H1 (cell line): ENCODE results near the gene NCKIPSD. TPM values are rescaled to one million over a fixed set of nuclear protein-coding genes. Genes with fewer than 3 reads are reported as not detected.

ENCODE experiments used
- CTCF ChIA-PET: fragments of 300-600 bp; sonication (Branson Sonifier 250); formaldehyde crosslinking; loops from one replicate; lab custom pipeline; 2021; ENCODE audit not compliant: partially characterized antibody; lab: Charles Lee
- POLR2A ChIA-PET: fragments of 300-600 bp; sonication (Branson Sonifier 250); formaldehyde crosslinking; loops from one replicate; lab custom pipeline; 2021; ENCODE audit warnings: inconsistent platforms; ENCODE audit not compliant: partially characterized antibody; lab: Charles Lee
- DNase-seq, 2 experiments: peaks; one replicate each; pipeline versions ENCODE4 v3.0.0 to v3.0.0-alpha.2; 2010 to 2022; ENCODE audit warnings: low spot score in 2 of 2, low read depth in 1 of 2, mixed read lengths in 1 of 2
- FAIRE-seq: peaks from 2 replicates; lab custom pipeline; 2011; peaks lifted over from hg19 to GRCh38; lab: Jason Lieb, UNC
- H2AFZ ChIP-seq: 2 replicates; pipeline ENCODE4 v1.8.1; 2012; ENCODE audit warnings: low read length, inconsistent platforms
- H2AK5ac ChIP-seq: 2 replicates; pipeline ENCODE4 v1.6.1; 2013; ENCODE audit warnings: low read depth, low read length
- H2BK120ac ChIP-seq: replicated peaks from 2 replicates; pipeline ENCODE3; 2013; ENCODE audit warnings: low read depth, low read length, inconsistent platforms
- H2BK12ac ChIP-seq: 2 replicates; pipeline ENCODE4 v1.6.1; 2013; ENCODE audit warnings: low read depth, low read length
- H2BK15ac ChIP-seq: 2 replicates; pipeline ENCODE4 v1.6.1; 2013; ENCODE audit warnings: low read length
- H2BK20ac ChIP-seq: 2 replicates; pipeline ENCODE4 v1.6.1; 2013; ENCODE audit warnings: low read length
- H2BK5ac ChIP-seq: 2 replicates; pipeline ENCODE4 v1.6.1; 2013; ENCODE audit warnings: low read depth, low read length
- H3K14ac ChIP-seq: 2 replicates; pipeline ENCODE4 v1.6.1; 2013; ENCODE audit warnings: inconsistent platforms; ENCODE audit not compliant: insufficient read length
- H3K18ac ChIP-seq: 2 replicates; pipeline ENCODE4 v1.6.1; 2013; ENCODE audit warnings: low read length; ENCODE audit errors: extremely low read depth
- H3K23ac ChIP-seq: 2 replicates; pipeline ENCODE4 v1.6.1; 2013; ENCODE audit warnings: inconsistent platforms; ENCODE audit not compliant: insufficient read length
- H3K23me2 ChIP-seq: 2 replicates; pipeline ENCODE4 v1.6.1; 2013; ENCODE audit warnings: low read depth, low read length
- H3K27ac ChIP-seq: 2 replicates; pipeline ENCODE4 v1.6.1; 2011; ENCODE audit warnings: low read depth, low read length, inconsistent platforms
- H3K27me3 ChIP-seq, 4 experiments: replicated peaks in 1 of 4; 1 replicate in 1 of 4; 2 replicates in 3 of 4; pipeline versions ENCODE4 v1.6.1 to v1.8.1; 2011 to 2013; ENCODE audit warnings: low read length in 3 of 4, mild to moderate bottlenecking in 3 of 4, inconsistent platforms in 2 of 4, mixed read lengths in 2 of 4, moderate library complexity in 1 of 4; ENCODE audit not compliant: control insufficient read depth in 3 of 4, insufficient read depth in 3 of 4; ENCODE audit errors: extremely low read depth in 1 of 4
- H3K36me3 ChIP-seq, 4 experiments: 2 replicates each; pipeline versions ENCODE4 v1.6.1 to v1.8.1; 2011 to 2013; ENCODE audit warnings: mild to moderate bottlenecking in 4 of 4, low read length in 3 of 4, moderate library complexity in 2 of 4, control low read depth in 1 of 4, inconsistent platforms in 1 of 4; ENCODE audit not compliant: insufficient read depth in 4 of 4, control insufficient read depth in 2 of 4
- H3K4ac ChIP-seq: replicated peaks from 2 replicates; pipeline ENCODE3; 2013; ENCODE audit warnings: low read length, low read depth, mixed read lengths, inconsistent platforms; ENCODE audit not compliant: insufficient read length
- H3K4me1 ChIP-seq, 4 experiments: replicated peaks in 1 of 4; 1 replicate in 1 of 4; 2 replicates in 3 of 4; pipeline versions ENCODE4 v1.6.1 to v1.8.1; 2011 to 2013; ENCODE audit warnings: low read length in 3 of 4, inconsistent platforms in 2 of 4, mixed read lengths in 1 of 4; ENCODE audit not compliant: insufficient read depth in 4 of 4, control insufficient read depth in 3 of 4
- H3K4me2 ChIP-seq, 2 experiments: 2 replicates each; pipeline versions ENCODE4 v1.6.1 to v1.8.1; 2011 to 2013; ENCODE audit warnings: low read depth in 2 of 2, low read length in 2 of 2, control low read depth in 1 of 2, inconsistent platforms in 1 of 2, mild to moderate bottlenecking in 1 of 2; ENCODE audit not compliant: insufficient read depth in 1 of 2
- H3K4me3 ChIP-seq, 4 experiments: fragments of 200-600, 300-600 bp in 1 of 4; sonication (generic), shearing (Covaris generic), sonication (Bioruptor Twin) in 1 of 4; 2 replicates each; pipeline versions ENCODE4 v1.5.1 to v1.8.1; 2011 to 2016; ENCODE audit warnings: low read length in 4 of 4, low read depth in 3 of 4, control low read depth in 2 of 4, inconsistent platforms in 2 of 4, mild to moderate bottlenecking in 2 of 4, mixed read lengths in 1 of 4, moderate library complexity in 1 of 4; ENCODE audit not compliant: insufficient read depth in 2 of 4; ENCODE audit errors: extremely low read depth in 1 of 4
- H3K56ac ChIP-seq: replicated peaks from 2 replicates; pipeline ENCODE3; 2013; ENCODE audit warnings: low read depth, mild to moderate bottlenecking, mixed read lengths, low read length, inconsistent platforms; ENCODE audit not compliant: insufficient read length
- H3K79me1 ChIP-seq: 2 replicates; pipeline ENCODE4 v1.6.1; 2013; ENCODE audit warnings: low read depth, low read length, control low read depth
- H3K79me2 ChIP-seq, 2 experiments: 2 replicates each; pipeline versions ENCODE4 v1.6.1 to v1.8.1; 2012 to 2013; ENCODE audit warnings: low read length in 2 of 2, mild to moderate bottlenecking in 2 of 2, inconsistent platforms in 1 of 2; ENCODE audit not compliant: insufficient read depth in 2 of 2, control insufficient read depth in 1 of 2
- H3K9ac ChIP-seq, 4 experiments: replicated peaks in 1 of 4; 1 replicate in 1 of 4; 2 replicates in 3 of 4; pipeline versions ENCODE4 v1.6.1 to v1.8.1; 2011 to 2013; ENCODE audit warnings: low read depth in 3 of 4, low read length in 3 of 4, control low read depth in 2 of 4, mild to moderate bottlenecking in 2 of 4, moderate library complexity in 2 of 4, inconsistent platforms in 1 of 4; ENCODE audit errors: extremely low read depth in 1 of 4
- H3K9me3 ChIP-seq, 2 experiments: 2 replicates each; pipeline versions ENCODE4 v1.6.1 to v1.8.1; 2012 to 2013; ENCODE audit warnings: mild to moderate bottlenecking in 2 of 2, moderate library complexity in 2 of 2, control low read depth in 1 of 2, inconsistent platforms in 1 of 2, low read depth in 1 of 2, low read length in 1 of 2, mixed read lengths in 1 of 2; ENCODE audit not compliant: insufficient read depth in 2 of 2
- H4K20me1 ChIP-seq, 2 experiments: replicated peaks in 1 of 2; 2 replicates each; pipeline versions ENCODE3 to v1.8.1; 2011 to 2013; ENCODE audit warnings: inconsistent platforms in 2 of 2, low read length in 2 of 2, mild to moderate bottlenecking in 1 of 2; ENCODE audit not compliant: insufficient read depth in 2 of 2, control insufficient read depth in 1 of 2
- H4K5ac ChIP-seq: 2 replicates; pipeline ENCODE4 v1.6.1; 2013; ENCODE audit warnings: low read length, low read depth, mixed read lengths, inconsistent platforms; ENCODE audit not compliant: insufficient read length
- H4K8ac ChIP-seq: 2 replicates; pipeline ENCODE4 v1.8.0; 2013; ENCODE audit warnings: mild to moderate bottlenecking, moderate library complexity, low read length, inconsistent platforms; ENCODE audit not compliant: insufficient read depth; ENCODE audit errors: extremely low read depth
- H4K91ac ChIP-seq: replicated peaks from 2 replicates; pipeline ENCODE3; 2013; ENCODE audit warnings: low read length, mixed read lengths, inconsistent platforms; ENCODE audit not compliant: insufficient read length
- ASH2L ChIP-seq: fragments of 200-600, 300-600 bp; sonication (generic); IDR thresholded peaks from one replicate; pipeline ENCODE4 v1.7.1; 2017; ENCODE audit warnings: low read length
- BACH1 ChIP-seq: IDR thresholded peaks from 2 replicates; pipeline ENCODE4 v1.6.1; 2012; ENCODE audit warnings: low read length, improper control_type of control experiment
- CHD2 ChIP-seq: IDR thresholded peaks from 2 replicates; pipeline ENCODE4 v1.6.1; 2012; ENCODE audit warnings: low read length, improper control_type of control experiment
- E2F6 ChIP-seq: IDR thresholded peaks from 2 replicates; pipeline ENCODE4 v1.6.1; 2012; ENCODE audit warnings: inconsistent platforms
- EGR1 ChIP-seq: IDR thresholded peaks from 2 replicates; pipeline ENCODE4 v1.6.1; 2011; ENCODE audit warnings: low read depth, low read length, borderline replicate concordance
- FOSL1 ChIP-seq: IDR thresholded peaks from 2 replicates; pipeline ENCODE4 v1.6.1; 2011; ENCODE audit warnings: mild to moderate bottlenecking, low read depth, low read length, moderate library complexity; ENCODE audit not compliant: insufficient read depth
- JUND ChIP-seq: IDR thresholded peaks from 2 replicates; pipeline ENCODE4 v1.6.1; 2011; ENCODE audit warnings: mild to moderate bottlenecking, improper control_type of control experiment, low read length
- KDM4A ChIP-seq: IDR thresholded peaks from one replicate; pipeline ENCODE4 v1.7.1; 2012; ENCODE audit warnings: low read depth, mild to moderate bottlenecking, moderate library complexity, low read length, inconsistent platforms; ENCODE audit not compliant: severe bottlenecking
- SIX5 ChIP-seq: IDR thresholded peaks from 2 replicates; pipeline ENCODE4 v1.6.1; 2011; ENCODE audit warnings: mild to moderate bottlenecking, low read depth, low read length
- WGBS, 2 experiments: shearing (Covaris generic) in 1 of 2; methylation state at CpG; one replicate each; pipeline versions ENCODE4 v1.1.6 to v1.1.7; 2013 to 2015; ENCODE audit warnings: low lambda C conversion rate in 2 of 2, mixed read lengths in 2 of 2, inconsistent platforms in 1 of 2, low coverage in 1 of 2, missing lambda C conversion rate in 1 of 2; ENCODE audit not compliant: insufficient replicate concordance in 2 of 2, insufficient coverage in 1 of 2, insufficient read length in 1 of 2; ENCODE audit errors: extremely low coverage in 1 of 2, missing lambda C conversion rate in 1 of 2; 5-methylcytosine and 5-hydroxymethylcytosine counted together
- polyA plus RNA-seq, 7 experiments: library from polyadenylated mRNA; depleted of rRNA in 3 of 7; stranded (reverse) in 5 of 7; unstranded in 2 of 7; fragments of >200 nt in 5 of 7; fragments of 200-250 nt in 2 of 7; gene quantifications; 1 replicate in 5 of 7; 2 replicates in 1 of 7; 4 replicates in 1 of 7; pipeline versions ENCODE4 v1.2.1 to v1.2.3, GENCODE V29; 2011 to 2013; ENCODE audit warnings: missing spikeins in 2 of 7, mixed read lengths in 2 of 7
- total RNA-seq: library from RNA; stranded (reverse); fragmentation: NEBNext Ultra II Directional; extraction: Animal tissue kit (Norgen Biotek cat#: 25700); gene quantifications from 2 replicates; pipeline ENCODE4 v1.2.1, GENCODE V29; 2021

Gene NCKIPSD
- total and polyA plus RNA-seq, 2 of the 8 experiments (the other 6 are each of a cell fraction or from before 2014, with no cell fraction given), result 34.7 to 91.8 TPM

DNA sequence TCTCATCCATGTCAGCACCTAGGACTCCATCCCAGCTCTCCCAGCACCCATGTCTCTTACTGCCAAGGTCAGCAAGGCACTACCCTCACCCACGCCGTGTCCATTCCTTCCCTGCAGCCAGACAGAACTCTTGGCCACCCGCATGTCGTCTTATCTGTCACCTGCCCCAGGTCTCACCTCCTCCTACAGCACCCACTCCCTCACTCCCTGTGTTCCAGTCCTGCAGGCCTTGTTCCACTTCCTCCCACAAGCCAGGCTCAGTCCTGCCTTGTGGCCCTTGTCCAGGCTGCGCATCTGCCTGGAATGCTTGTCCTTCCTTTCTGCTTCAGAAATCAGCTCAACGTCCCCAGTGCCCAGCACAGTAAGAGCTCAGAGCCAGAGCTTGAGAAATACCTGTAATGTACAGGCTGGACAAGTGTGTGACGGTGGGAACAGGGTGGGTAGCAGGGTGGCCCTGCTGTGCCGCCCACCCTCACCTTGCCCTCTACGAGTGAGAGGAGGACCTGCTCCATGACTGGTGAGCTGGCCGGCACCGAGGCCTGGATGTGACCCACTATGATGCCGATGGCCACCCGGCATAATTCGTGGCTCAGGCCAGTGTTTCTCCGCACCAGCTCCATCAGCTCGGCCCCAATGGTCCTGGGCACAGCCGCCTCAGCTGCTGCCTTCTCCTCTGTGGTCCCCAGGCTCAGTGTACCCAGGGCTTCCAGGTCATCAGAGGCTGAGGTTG, 4.7 kb downstream of the NCKIPSD start:
- Histone ChIP-seq H3K23me2 (peaks cover 3% of the 10 kb centered on the region; the same call in 1 of the 2 replicates), H2AK5ac (no peak overlapping the region), H3K18ac (no peak overlapping the region), H3K4me1 (peaks cover 0 to 11% (median 4%) of the 10 kb centered on the region in 4 experiments; a peak in 3 of 7 replicates), H3K4me3 (no peak overlapping the region), H3K79me2 (peaks cover 0 to 21% of the 10 kb centered on the region in 2 experiments; a peak in 2 of 4 replicates), H2BK15ac (no peak overlapping the region), H3K9ac (no peak overlapping the region), H3K79me1 (peaks cover 10% of the 10 kb centered on the region), H2BK5ac (no peak overlapping the region), H3K14ac (no peak overlapping the region), H3K9me3 (no peaks in the 10 kb centered on the region), H4K20me1 (peaks cover 0 to 21% of the 10 kb centered on the region in 2 experiments), H2AFZ (no peak overlapping the region), H4K91ac (no peak overlapping the region), H2BK12ac (no peak overlapping the region), H3K23ac (no peak overlapping the region), H3K36me3 (peaks cover 29 to 52% (median 43%) of the 10 kb centered on the region in 4 experiments; a peak in 7 of 8 replicates), H4K5ac (no peak overlapping the region), H3K4ac (no peak overlapping the region), H3K4me2 (no peak overlapping the region), H4K8ac (no peak overlapping the region), H3K56ac (no peak overlapping the region), H3K27ac (no peak overlapping the region), H2BK120ac (no peak overlapping the region), H3K27me3 (no peaks in the 10 kb centered on the region), H2BK20ac (no peak overlapping the region)
- FAIRE-seq, result no peak
- WGBS, 2 experiments, result 93% methylated on average over 17 of the region's 17 CpGs; no CpG with 5 or more reads in 1 of the 2 experiments
- POLR2A ChIA-PET, result interaction anchor here (1.0 to 15.0 kb wide), 4 partner anchors 15 to 312 kb away, joined by 3 to 175 read pairs (median 4); partner anchors contain the start of gene CELSR3
- no peak for DNase-seq
- CTCF ChIA-PET, result interaction anchor here (0.6 to 1.5 kb wide), 2 partner anchors 17 to 29 kb away, joined by 5 read pairs; no protein-coding TSS in a partner anchor
- TF ChIP-seq E2F6 (no peak), EGR1 (no peak), JUND (no peak), KDM4A (no peak), CHD2 (no peak), SIX5 (no peak), ASH2L (no peak), BACH1 (no peak), FOSL1 (no peak)
